Lung (tissue), 12 donors: ENCODE data around the gene ASB1. TPM values are rescaled to one million over a fixed set of nuclear protein-coding genes. Genes with fewer than 3 reads are reported as not detected.

Experiments
- ATAC-seq: fragments of 200-7000 bp; cut with Tn5 transposase; one replicate; pipeline ENCODE4 v1.9.1; 2020; ENCODE audit warnings: moderate number of reproducible peaks; ENCODE audit not compliant: insufficient read depth, low FRiP score
- DNase-seq, 3 donors: peaks; one replicate each; pipeline ENCODE4 v3.0.0-alpha.2; 2013 to 2017
- H3K27ac ChIP-seq, 2 donors: one replicate each; pipeline ENCODE4 v1.5.1; 2013; ENCODE audit warnings: mild to moderate bottlenecking in 2 of 2, moderate library complexity in 2 of 2, control low read depth in 1 of 2, inconsistent platforms in 1 of 2, low read depth in 1 of 2, low read length in 1 of 2
- H3K27me3 ChIP-seq, 3 donors: one replicate each; pipeline ENCODE4 v1.5.1; 2013; ENCODE audit warnings: low read length in 2 of 3; ENCODE audit not compliant: control insufficient read depth in 3 of 3, insufficient read depth in 3 of 3
- H3K36me3 ChIP-seq, 4 donors: one replicate each; pipeline ENCODE4 v1.5.1; 2013; ENCODE audit warnings: low read length in 4 of 4, mild to moderate bottlenecking in 1 of 4, moderate library complexity in 1 of 4; ENCODE audit not compliant: control insufficient read depth in 4 of 4, insufficient read depth in 4 of 4
- H3K4me1 ChIP-seq, 5 donors: one replicate each; pipeline ENCODE4 v1.5.1; 2013; ENCODE audit warnings: low read length in 5 of 5, mild to moderate bottlenecking in 2 of 5, moderate library complexity in 1 of 5; ENCODE audit not compliant: control insufficient read depth in 5 of 5, insufficient read depth in 5 of 5
- H3K4me3 ChIP-seq: one replicate; pipeline ENCODE4 v1.5.1; 2013; ENCODE audit warnings: mild to moderate bottlenecking, control low read depth, moderate library complexity
- H3K9ac ChIP-seq, 2 donors: one replicate each; pipeline ENCODE4 v1.5.1; 2013; ENCODE audit warnings: low read length in 2 of 2, control low read depth in 1 of 2; ENCODE audit not compliant: insufficient read depth in 1 of 2
- H3K9me3 ChIP-seq, 4 donors: one replicate each; pipeline ENCODE4 v1.5.1; 2013; ENCODE audit warnings: low read length in 3 of 4, mild to moderate bottlenecking in 1 of 4, moderate library complexity in 1 of 4; ENCODE audit not compliant: control insufficient read depth in 4 of 4, insufficient read depth in 3 of 4
- WGBS, 2 donors: extraction: QIAGEN DNeasy Blood & Tissue Kit; methylation state at CpG; one replicate each; pipeline ENCODE4 v1.1.7; 2013; 5-methylcytosine and 5-hydroxymethylcytosine counted together
- polyA plus RNA-seq, 2 donors: library from polyadenylated mRNA; stranded (reverse); fragments of 200-250 nt; gene quantifications; one replicate each; pipeline ENCODE4 v1.2.1, GENCODE V29; 2013
- total RNA-seq, 2 donors: library from RNA; depleted of rRNA in 1 of 2; stranded (reverse); fragments of >200 nt in 1 of 2; gene quantifications; one replicate each; pipeline ENCODE4 v1.2.1, GENCODE V29; 2014 to 2021
- TF ChIP-seq, protein P1 (sequence below): IDR thresholded peaks from 2 replicates; pipeline ENCODE4 v1.5.1; 2012; ENCODE audit warnings: mild to moderate bottlenecking; ENCODE audit errors: control extremely low read depth, extremely low read depth
- donor health status: control.
- donor health status: control.
- donor health status: Bipolar disorder and iron deficiency.
- donor health status: healthy.
- donor health status: DM: yes; HTN: yes; CAD: no.

ASB1 gene
- total and polyA plus RNA-seq, 4 donors, result 17.7 to 34.9 (median 20.6) TPM

DNA sequence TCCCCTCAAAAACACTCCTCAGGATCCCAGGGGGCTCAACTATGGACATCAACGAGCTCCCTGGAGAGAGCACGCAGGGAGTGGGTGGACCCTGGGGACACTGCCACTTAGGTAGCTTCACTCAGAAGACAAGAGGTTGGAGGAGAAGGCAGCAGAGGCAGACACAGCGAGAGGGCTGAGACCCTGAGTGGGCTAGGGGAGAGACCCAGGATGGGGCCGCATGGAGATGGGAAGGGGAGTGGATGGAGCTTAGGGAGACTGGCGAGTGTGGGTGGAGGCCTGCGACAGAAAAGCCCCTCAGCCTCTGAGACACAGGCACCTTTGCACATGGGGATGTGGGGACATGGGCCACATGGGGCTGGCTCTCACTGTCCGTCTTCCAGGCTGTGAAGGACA, 70.9 kb downstream of the ASB1 start:
- no peak for ATAC-seq
- no peaks in the 10 kb centered on the region for H3K27me3 ChIP-seq
- no peaks in the 10 kb centered on the region for H3K4me1 ChIP-seq
- no peak overlapping the region for H3K4me3 ChIP-seq
- H3K27ac ChIP-seq, result no peak overlapping the region
- DNase-seq, result no peak
- WGBS, 2 donors, result 93 to 97% methylated on average over 7 of the region's 7 CpGs
- H3K9ac ChIP-seq, result no peak overlapping the region
- TF ChIP-seq, protein P1, sequence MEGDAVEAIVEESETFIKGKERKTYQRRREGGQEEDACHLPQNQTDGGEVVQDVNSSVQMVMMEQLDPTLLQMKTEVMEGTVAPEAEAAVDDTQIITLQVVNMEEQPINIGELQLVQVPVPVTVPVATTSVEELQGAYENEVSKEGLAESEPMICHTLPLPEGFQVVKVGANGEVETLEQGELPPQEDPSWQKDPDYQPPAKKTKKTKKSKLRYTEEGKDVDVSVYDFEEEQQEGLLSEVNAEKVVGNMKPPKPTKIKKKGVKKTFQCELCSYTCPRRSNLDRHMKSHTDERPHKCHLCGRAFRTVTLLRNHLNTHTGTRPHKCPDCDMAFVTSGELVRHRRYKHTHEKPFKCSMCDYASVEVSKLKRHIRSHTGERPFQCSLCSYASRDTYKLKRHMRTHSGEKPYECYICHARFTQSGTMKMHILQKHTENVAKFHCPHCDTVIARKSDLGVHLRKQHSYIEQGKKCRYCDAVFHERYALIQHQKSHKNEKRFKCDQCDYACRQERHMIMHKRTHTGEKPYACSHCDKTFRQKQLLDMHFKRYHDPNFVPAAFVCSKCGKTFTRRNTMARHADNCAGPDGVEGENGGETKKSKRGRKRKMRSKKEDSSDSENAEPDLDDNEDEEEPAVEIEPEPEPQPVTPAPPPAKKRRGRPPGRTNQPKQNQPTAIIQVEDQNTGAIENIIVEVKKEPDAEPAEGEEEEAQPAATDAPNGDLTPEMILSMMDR, result no peak
- peaks cover 0 to 5% (median 0%) of the 10 kb centered on the region in 4 donors for H3K9me3 ChIP-seq
- H3K36me3 ChIP-seq, result no peaks in the 10 kb centered on the region

DNA sequence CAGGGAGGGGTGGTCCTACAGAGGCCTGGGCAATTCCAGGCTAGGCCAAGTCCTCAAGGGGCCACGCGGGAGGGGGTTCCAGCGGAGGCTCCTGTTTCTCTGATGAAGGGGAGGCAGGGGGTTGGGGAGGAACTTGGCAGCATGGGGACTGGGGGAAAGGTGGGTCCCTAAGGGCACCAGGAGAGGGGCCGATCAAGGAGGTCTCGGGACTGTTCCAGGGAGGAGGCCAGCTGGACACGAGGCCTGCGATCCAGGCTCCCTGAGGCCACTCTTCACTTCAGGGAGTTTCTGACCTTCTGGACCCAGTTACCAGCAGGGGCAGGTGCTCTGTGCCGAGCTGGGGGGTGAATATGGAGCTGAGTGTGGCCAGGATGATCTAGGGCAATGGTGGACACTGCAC, 71.5 kb downstream of the ASB1 start:
- no peak for ATAC-seq

DNA sequence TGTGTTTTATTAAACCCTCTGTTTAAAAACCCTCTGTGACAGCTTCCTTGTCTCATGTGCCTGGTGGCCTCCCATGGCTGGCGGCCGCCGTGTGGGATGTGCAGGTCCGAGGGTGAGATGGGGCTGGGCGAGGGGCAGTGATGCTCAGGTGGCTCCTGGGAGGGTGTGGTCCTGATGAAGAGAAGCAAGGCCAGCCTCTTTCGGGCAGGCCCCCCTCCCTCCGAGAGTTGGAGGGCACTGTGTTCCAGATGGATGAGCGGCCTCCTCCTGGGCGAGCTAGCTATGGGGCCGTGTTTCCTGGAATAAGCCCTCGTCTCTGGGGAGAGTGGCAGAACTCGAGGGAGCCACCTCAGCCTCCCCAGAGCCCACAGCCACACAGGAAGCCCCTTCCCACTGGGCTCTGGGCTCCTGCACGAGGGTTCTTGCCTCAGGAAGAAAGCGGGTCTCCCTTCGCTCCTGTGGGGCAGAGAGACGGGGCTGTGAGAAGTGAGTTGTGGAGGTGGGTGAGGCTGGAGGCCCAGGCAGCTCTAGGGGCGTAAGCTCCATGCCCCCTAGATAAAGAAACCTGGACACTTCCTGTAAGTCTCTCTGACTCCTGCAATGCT, 72.1 kb downstream of the ASB1 start:
- no peak for DNase-seq
- H3K4me3 ChIP-seq, result no peak overlapping the region

More for the DNA sequence above, 71.5 kb downstream of the ASB1 start:
- 95% methylated on average over 8 of the region's 8 CpGs for WGBS, 2 donors
- no peak for DNase-seq
- Histone ChIP-seq H3K9me3 (peaks cover 0 to 5% (median 0%) of the 10 kb centered on the region in 4 donors), H3K9ac (no peak overlapping the region), H3K4me1 (no peaks in the 10 kb centered on the region), H3K27ac (no peak overlapping the region), H3K36me3 (no peaks in the 10 kb centered on the region), H3K4me3 (no peak overlapping the region), H3K27me3 (no peaks in the 10 kb centered on the region)
- TF ChIP-seq, protein P1, result no peak

More for the DNA sequence above, 72.1 kb downstream of the ASB1 start:
- H3K9ac ChIP-seq, result no peak overlapping the region
- TF ChIP-seq, protein P1, result no peak
- H3K36me3 ChIP-seq, result no peaks in the 10 kb centered on the region
- no peaks in the 10 kb centered on the region for H3K4me1 ChIP-seq
- peaks cover 0 to 5% (median 0%) of the 10 kb centered on the region in 4 donors for H3K9me3 ChIP-seq
- no peaks in the 10 kb centered on the region for H3K27me3 ChIP-seq
- 92 to 93% methylated on average over 17 of the region's 17 CpGs for WGBS, 2 donors
- no peak overlapping the region for H3K27ac ChIP-seq
- no peak for ATAC-seq
